Measurements from ENCODE around the gene NOC2L.

GRCh38 chr1:932776-933602 lies 26.1 kb downstream of the NOC2L start:
- no peak for TF ChIP-seq REST (IDR thresholded peaks at IDR 0.05; ENCODE audit: low read depth)
- no peak for TF ChIP-seq RAD21 (IDR thresholded peaks at IDR 0.05; ENCODE audit: low read depth)
- TF ChIP-seq TCF12 (IDR thresholded peaks at IDR 0.05; ENCODE audit: low read depth), result no peak
- TF ChIP-seq EP300 (IDR thresholded peaks at IDR 0.05; ENCODE audit: borderline replicate concordance), result 0 out of 2 replicates have a peak, but pooled peaks have one; percentile 19
- TF ChIP-seq MAX (IDR thresholded peaks at IDR 0.05), result no peak
- no peak for TF ChIP-seq USF1 (IDR thresholded peaks at IDR 0.05)
- TF ChIP-seq CREB1 (IDR thresholded peaks at IDR 0.05; ENCODE audit: low read depth), result no peak
- no peak for TF ChIP-seq YY1 (IDR thresholded peaks at IDR 0.05; ENCODE audit: low read depth)
- no peak for TF ChIP-seq TAF1 (IDR thresholded peaks at IDR 0.05; ENCODE audit: low read depth)
- TF ChIP-seq TEAD4 (IDR thresholded peaks at IDR 0.05), result no peak
